Keratinocyte (primary cell): ENCODE data around the gene KRT6C. TPM values are rescaled to one million over a fixed set of nuclear protein-coding genes. Genes with fewer than 3 reads are reported as not detected.

ENCODE experiments used
- DNase-seq: peaks from one replicate; pipeline ENCODE4 v3.0.0-alpha.2; 2011; ENCODE audit warnings: low read depth, missing footprints, low spot score
- FAIRE-seq: peaks from 2 replicates; lab custom pipeline; 2011; peaks lifted over from hg19 to GRCh38; lab: Jason Lieb, UNC
- H2AFZ ChIP-seq: 2 replicates; pipeline ENCODE4 v1.6.0; 2012; ENCODE audit warnings: low read length, control low read depth, inconsistent platforms; ENCODE audit not compliant: control insufficient read depth
- H3K27ac ChIP-seq: 2 replicates; pipeline ENCODE4 v1.5.1; 2011; ENCODE audit warnings: low read length; ENCODE audit not compliant: control insufficient read depth, insufficient read depth
- H3K27me3 ChIP-seq: 3 replicates; pipeline ENCODE4 v1.6.0; 2011; ENCODE audit warnings: low read length; ENCODE audit not compliant: control insufficient read depth, insufficient read depth; ENCODE audit errors: extremely low read depth
- H3K36me3 ChIP-seq, 2 experiments: 2 replicates in 1 of 2; 3 replicates in 1 of 2; pipeline ENCODE4 v1.5.1; 2011; ENCODE audit warnings: low read length in 2 of 2, mild to moderate bottlenecking in 1 of 2; ENCODE audit not compliant: control insufficient read depth in 2 of 2, insufficient read depth in 2 of 2; ENCODE audit errors: extremely low read depth in 1 of 2
- H3K4me1 ChIP-seq: 3 replicates; pipeline ENCODE4 v1.5.1; 2011; ENCODE audit warnings: low read length; ENCODE audit not compliant: control insufficient read depth, insufficient read depth; ENCODE audit errors: extremely low read depth
- H3K4me2 ChIP-seq: 3 replicates; pipeline ENCODE4 v1.6.0; 2011; ENCODE audit warnings: low read depth, low read length; ENCODE audit not compliant: control insufficient read depth, insufficient read depth; ENCODE audit errors: extremely low read depth
- H3K4me3 ChIP-seq, 3 experiments: fragments of 200-600 bp in 1 of 3; sonication (generic) in 1 of 3; 2 replicates in 2 of 3; 3 replicates in 1 of 3; pipeline ENCODE4 v1.5.1; 2011 to 2016; ENCODE audit warnings: low read length in 3 of 3, mild to moderate bottlenecking in 3 of 3, control low read depth in 2 of 3, inconsistent platforms in 1 of 3, low read depth in 1 of 3, mixed read lengths in 1 of 3, mixed run types in 1 of 3, moderate library complexity in 1 of 3; ENCODE audit not compliant: control insufficient read depth in 2 of 3, insufficient read depth in 2 of 3; ENCODE audit errors: extremely low read depth in 1 of 3
- H3K79me2 ChIP-seq: 2 replicates; pipeline ENCODE4 v1.6.0; 2012; ENCODE audit warnings: low read length; ENCODE audit not compliant: control insufficient read depth, insufficient read depth
- H3K9ac ChIP-seq: 3 replicates; pipeline ENCODE4 v1.6.0; 2011; ENCODE audit warnings: low read length; ENCODE audit not compliant: control insufficient read depth, insufficient read depth; ENCODE audit errors: extremely low read depth
- H3K9me1 ChIP-seq: 3 replicates; pipeline ENCODE4 v1.6.0; 2011; ENCODE audit warnings: low read length; ENCODE audit not compliant: control insufficient read depth, insufficient read depth; ENCODE audit errors: extremely low read depth
- H3K9me3 ChIP-seq: 2 replicates; pipeline ENCODE4 v1.5.1; 2012; ENCODE audit warnings: low read depth, low read length; ENCODE audit not compliant: control insufficient read depth
- H4K20me1 ChIP-seq: 3 replicates; pipeline ENCODE4 v1.6.0; 2011; ENCODE audit warnings: low read length; ENCODE audit not compliant: control insufficient read depth, insufficient read depth; ENCODE audit errors: extremely low read depth
- CTCF ChIP-seq, 3 experiments: IDR thresholded peaks in 1 of 3; conservative IDR thresholded peaks in 1 of 3; optimal IDR thresholded peaks in 1 of 3; 2 replicates in 2 of 3; 3 replicates in 1 of 3; pipeline versions ENCODE3 to v1.5.1; 2011; ENCODE audit warnings: low read length in 3 of 3, mild to moderate bottlenecking in 3 of 3, moderate library complexity in 2 of 3, control low read depth in 1 of 3, inconsistent platforms in 1 of 3; ENCODE audit not compliant: insufficient read depth in 2 of 3; ENCODE audit errors: extremely low read depth in 1 of 3
- EZH2 ChIP-seq: IDR thresholded peaks from one replicate; pipeline ENCODE4 v1.6.1; 2012; ENCODE audit warnings: inconsistent platforms, mild to moderate bottlenecking, low read length, moderate library complexity
- dilution Hi-C: fragments of 300-500 bp; cut with MboI; formaldehyde crosslinking; loops from one replicate; pipeline ENCODE4 v1.7.0; 2020; ENCODE audit warnings: low sequenced_read_pairs; ENCODE audit not compliant: extremely low pct_ligation_motif_present
- polyA plus RNA-seq, 5 experiments: library from polyadenylated mRNA; depleted of rRNA in 3 of 5; stranded (reverse) in 3 of 5; stranded (forward) in 1 of 5; unstranded in 1 of 5; fragments of >200 nt; gene quantifications; 1 replicate in 1 of 5; 2 replicates in 3 of 5; 3 replicates in 1 of 5; pipeline versions ENCODE4 v1.2.1 to v1.2.3, GENCODE V29; 2011 to 2012; ENCODE audit warnings: missing spikeins in 2 of 5, low read depth in 1 of 5, low replicate concordance in 1 of 5

Gene KRT6C
- polyA plus RNA-seq, 1 donor (not counting 4 experiments of a cell fraction or from before 2014, with no cell fraction given): 357 TPM

GRCh38 chr12:52495389-52495788, 21.8 kb upstream of the KRT6C start:
- dilution Hi-C loops: no loop called here
- TF ChIP-seq CTCF (optimal IDR thresholded peaks at IDR 0.05 in 1 of 3, IDR thresholded peaks at IDR 0.05 in 1 of 3, conservative IDR thresholded peaks at IDR 0.05 in 1 of 3; ENCODE audit: extremely low read depth in 1 of 3, insufficient read depth in 2 of 3, low read length in 3 of 3) (peak in 2 of 3 experiments; percentile 8 to 34), EZH2 (no peak)
- H3K4me1 ChIP-seq: peaks cover 61% of the 10 kb centered on the region
- H3K4me3 ChIP-seq: peak overlapping the region in 2 of 3 experiments; percentile 4 to 72
- no peak overlapping the region for H2AFZ ChIP-seq
- H3K9me3 ChIP-seq: no peaks in the 10 kb centered on the region
- no peaks in the 10 kb centered on the region for H3K9me1 ChIP-seq
- H3K27ac ChIP-seq: peak overlapping the region; percentile 99
- DNase-seq: peak; percentile 81
- H3K9ac ChIP-seq: peak overlapping the region; percentile 92
- peaks cover 6 to 14% of the 10 kb centered on the region in 2 experiments for H3K36me3 ChIP-seq
- peaks cover 17% of the 10 kb centered on the region for H4K20me1 ChIP-seq
- peak overlapping the region; percentile 96 for H3K4me2 ChIP-seq
- no peaks in the 10 kb centered on the region for H3K27me3 ChIP-seq
- peak; percentile 90 for FAIRE-seq
- peaks cover 16% of the 10 kb centered on the region for H3K79me2 ChIP-seq

DNA sequence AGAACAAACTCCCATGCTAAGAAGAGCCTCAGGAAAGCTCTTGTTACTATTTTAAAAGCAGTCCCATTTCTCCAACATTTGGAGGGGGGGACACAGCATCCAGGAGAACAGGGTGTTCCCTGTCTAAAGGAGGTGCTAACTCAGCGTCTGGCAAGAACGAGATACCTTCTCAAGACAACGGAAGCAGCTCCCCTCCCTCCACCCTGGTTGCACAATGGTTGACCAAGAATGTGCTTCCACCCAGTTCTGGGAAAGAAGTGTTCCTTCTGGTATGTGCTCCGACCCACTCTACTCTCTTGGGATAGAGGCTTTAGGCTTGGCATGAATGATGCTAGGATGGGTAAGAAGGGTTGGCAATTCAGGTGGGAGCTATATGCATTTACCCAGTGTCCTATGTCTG, 20.9 kb upstream of the KRT6C start:
- Histone ChIP-seq H3K4me2 (peak overlapping the region; percentile 96), H3K27me3 (no peaks in the 10 kb centered on the region), H3K9me1 (no peaks in the 10 kb centered on the region), H3K27ac (peak overlapping the region; percentile 99), H3K79me2 (peaks cover 16% of the 10 kb centered on the region), H3K4me1 (peaks cover 52% of the 10 kb centered on the region), H3K36me3 (peaks cover 11 to 23% of the 10 kb centered on the region in 2 experiments), H2AFZ (no peak overlapping the region), H3K4me3 (peak overlapping the region in 2 of 3 experiments; percentile 31 to 72), H3K9ac (peak overlapping the region; percentile 92), H3K9me3 (no peaks in the 10 kb centered on the region), H4K20me1 (peaks cover 22% of the 10 kb centered on the region)
- DNase-seq (peak; percentile 96), FAIRE-seq (peak; percentile 99)
- dilution Hi-C loops: no loop called here
- TF ChIP-seq EZH2 (no peak), CTCF (optimal IDR thresholded peaks at IDR 0.05 in 1 of 3, IDR thresholded peaks at IDR 0.05 in 1 of 3, conservative IDR thresholded peaks at IDR 0.05 in 1 of 3; ENCODE audit: extremely low read depth in 1 of 3, insufficient read depth in 2 of 3, low read length in 3 of 3) (no peak)
